Stimulated activated CD8-positive, alpha-beta memory T cell treated with anti-CD3 and anti-CD28 coated beads, Interleukin-7, amount 100 ng/mL, for 48 hours (primary cell): Measurements from ENCODE around the gene DCTPP1.
"Not testable (repeated sequence)": the region's sequence is repeated elsewhere in the genome, so short reads cannot be mapped to it uniquely, and the experiment has no call there.

Experiments
- DNase-seq, 2 donors: peaks; one replicate each; pipeline ENCODE4 v3.0.0-alpha.2; 2020; ENCODE audit warnings: low read depth in 1 of 2; ENCODE audit errors: extremely low read depth in 1 of 2

DCTPP1 gene

GRCh38 chr16:30414159-30414558 is 15.7 kb downstream of the DCTPP1 start:
- DNase-seq: no peak

- DNase-seq: no peak
Observed at GRCh38 chr16:30413112-30413806, 16.6 kb downstream of the DCTPP1 start.

GRCh38 chr16:30409125-30410060 is 20.4 kb downstream of the DCTPP1 start:
- peak; percentile 82 to 87 for DNase-seq

GRCh38 chr16:30407804-30408534 is 21.9 kb downstream of the DCTPP1 start:
- no peak for DNase-seq

GRCh38 chr16:30407102-30407803 is 22.6 kb downstream of the DCTPP1 start, which contains the start of gene ZNF771:
Gene ZNF771 (plus strand): TSS chr16:30407606. CDS start chr16:30408054, 448 bp downstream.
- DNase-seq: peak; percentile 89 to 90

GRCh38 chr16:30406795-30407101 is 23.1 kb downstream of the DCTPP1 start:
- no peak for DNase-seq

- DNase-seq: no peak
Observed at GRCh38 chr16:30401768-30402425, 27.9 kb downstream of the DCTPP1 start.

GRCh38 chr16:30399435-30400186 is 30.2 kb downstream of the DCTPP1 start:
- DNase-seq: no peak

- DNase-seq: no peak
Observed at GRCh38 chr16:30398661-30399434, 31.0 kb downstream of the DCTPP1 start.

GRCh38 chr16:30397776-30398660 is 31.8 kb downstream of the DCTPP1 start:
- DNase-seq: no peak

- DNase-seq: no peak
Observed at GRCh38 chr16:30397056-30397455, 32.8 kb downstream of the DCTPP1 start.

- DNase-seq: not testable (repeated sequence)
Observed at GRCh38 chr16:30396627-30397026, 33.2 kb downstream of the DCTPP1 start.

- DNase-seq: no peak
Observed at GRCh38 chr16:30395992-30396585, 33.7 kb downstream of the DCTPP1 start.

GRCh38 chr16:30395155-30395991 is 34.5 kb downstream of the DCTPP1 start, which contains the start of gene ZNF48:
Gene ZNF48 (plus strand): TSS chr16:30395420. CDS start chr16:30395795, 375 bp downstream.
- DNase-seq: no peak

- no peak for DNase-seq
Observed at GRCh38 chr16:30394592-30395154, 35.2 kb downstream of the DCTPP1 start.

- no peak for DNase-seq
Observed at GRCh38 chr16:30383521-30383920, 46.3 kb downstream of the DCTPP1 start.
